NAMALWA (cell line): ENCODE results near the gene MACROD2.
"Not testable (repeated sequence)": the region's sequence is repeated elsewhere in the genome, so short reads cannot be mapped to it uniquely, and the experiment has no call there.

Source experiments
- DNase-seq: peaks from one replicate; pipeline ENCODE4 v3.0.0-alpha.2; 2015; ENCODE audit warnings: low spot score

MACROD2 gene

DNA sequence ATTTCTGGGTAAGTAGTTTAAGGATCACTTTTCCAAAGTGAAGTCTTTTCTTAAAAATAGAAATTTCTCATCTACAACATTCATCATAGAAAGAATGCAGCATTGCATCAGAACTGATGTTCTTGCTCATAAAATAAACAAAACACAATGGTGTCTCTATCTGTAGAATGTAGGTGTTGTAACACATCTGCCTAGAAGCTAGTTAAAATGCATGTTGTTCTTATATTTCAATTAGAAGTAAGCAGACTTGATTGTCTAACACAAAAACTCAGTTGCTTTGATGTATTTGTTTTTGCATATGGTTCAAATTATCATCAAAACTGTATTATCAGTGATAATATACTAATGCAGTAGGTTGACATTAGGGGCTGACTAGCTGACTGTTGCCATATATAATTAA, 996.8 kb downstream of the MACROD2 start:
- DNase-seq = no peak

DNA sequence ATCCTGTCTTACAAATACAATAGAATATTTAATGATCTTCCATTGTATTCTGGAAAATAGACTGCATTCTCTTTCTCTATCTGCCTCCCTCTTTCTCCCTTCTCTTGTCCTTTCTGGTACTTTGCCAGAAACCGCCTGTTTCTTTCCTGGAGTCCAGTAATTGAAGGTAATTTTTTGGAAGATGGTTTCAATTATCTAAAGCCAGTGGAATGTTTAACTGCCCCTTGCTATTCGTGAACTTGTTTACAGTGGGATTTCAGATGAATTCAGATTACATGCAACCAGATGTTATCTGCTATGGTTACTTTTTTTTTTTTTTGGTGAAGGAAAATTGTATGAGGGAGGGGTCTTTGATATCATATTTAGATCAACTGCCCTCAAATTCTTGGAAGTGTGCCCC, 997.6 kb downstream of the MACROD2 start:
- no peak for DNase-seq

DNA sequence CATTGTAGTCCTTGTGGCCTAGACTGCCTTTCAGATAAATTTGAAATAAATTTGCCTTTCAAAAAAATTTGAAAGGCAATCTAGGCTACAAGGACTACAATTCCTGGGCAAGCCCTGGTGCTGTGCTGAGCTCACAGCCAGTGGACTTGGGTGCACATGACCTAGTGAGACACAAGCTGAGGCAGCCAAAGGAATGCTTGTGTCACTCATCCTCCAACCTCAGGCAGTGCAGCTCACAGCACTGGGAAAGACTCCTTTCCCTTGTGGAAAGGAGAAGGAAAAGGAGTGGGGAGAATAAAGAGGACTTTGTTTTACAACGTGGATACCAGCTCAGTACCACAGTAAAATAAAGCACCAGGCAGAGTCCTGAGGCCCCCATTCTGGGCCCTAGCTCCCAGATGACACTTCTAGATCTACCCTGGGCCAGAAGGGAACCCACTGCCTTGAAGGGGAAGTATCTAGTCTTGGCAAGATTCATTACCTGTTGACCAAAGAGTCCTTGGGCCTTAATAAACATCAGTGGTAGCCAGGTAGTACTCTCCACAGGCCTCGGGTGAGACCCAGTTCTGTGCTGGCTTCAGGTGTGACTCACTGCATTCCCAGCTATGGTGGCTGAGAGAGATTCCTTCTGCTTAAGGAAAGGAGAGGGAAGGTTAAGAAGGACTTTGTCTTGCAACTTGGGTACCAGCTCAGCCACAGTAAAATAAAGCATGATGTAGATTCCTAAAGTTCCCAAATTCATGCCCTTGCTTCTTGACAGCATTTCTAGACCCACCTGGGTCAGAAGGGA, 1001.8 kb downstream of the MACROD2 start:
- DNase-seq = no peak

- DNase-seq = no peak
Measured at GRCh38 chr20:14997791-14998190, 1002.5 kb downstream of the MACROD2 start.

DNA sequence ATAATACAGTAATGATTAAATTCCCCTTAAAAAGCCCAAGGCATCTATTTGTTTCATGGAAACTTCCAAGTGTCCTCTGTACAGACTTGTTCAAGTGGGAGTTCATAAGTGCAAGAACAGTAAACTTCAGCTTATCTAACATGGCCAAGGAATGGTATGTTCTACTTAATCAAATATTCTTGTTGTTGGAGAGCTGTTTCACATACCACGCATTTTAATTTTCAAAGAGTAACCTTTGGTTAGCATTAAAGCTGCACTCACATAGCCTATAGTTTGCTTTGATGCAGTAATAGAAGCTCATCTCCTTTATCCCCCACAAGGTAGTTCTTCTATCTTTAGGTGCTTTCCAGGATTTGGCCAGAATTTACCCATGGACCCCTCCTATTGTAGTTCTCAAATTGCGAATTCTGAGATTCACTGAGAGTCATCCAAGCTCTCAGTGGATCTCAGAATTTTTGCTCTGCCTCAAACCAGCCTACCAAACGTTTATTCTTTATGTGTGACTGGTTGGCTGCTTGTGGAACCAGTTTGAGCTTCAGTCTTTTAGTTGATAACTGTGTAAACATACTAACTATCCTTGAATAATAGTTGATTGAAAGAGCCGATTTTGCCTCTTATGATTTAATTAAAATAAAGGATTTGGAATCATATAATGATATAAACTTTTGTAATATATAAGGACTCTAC, 1010.1 kb downstream of the MACROD2 start:
- DNase-seq = no peak

DNA sequence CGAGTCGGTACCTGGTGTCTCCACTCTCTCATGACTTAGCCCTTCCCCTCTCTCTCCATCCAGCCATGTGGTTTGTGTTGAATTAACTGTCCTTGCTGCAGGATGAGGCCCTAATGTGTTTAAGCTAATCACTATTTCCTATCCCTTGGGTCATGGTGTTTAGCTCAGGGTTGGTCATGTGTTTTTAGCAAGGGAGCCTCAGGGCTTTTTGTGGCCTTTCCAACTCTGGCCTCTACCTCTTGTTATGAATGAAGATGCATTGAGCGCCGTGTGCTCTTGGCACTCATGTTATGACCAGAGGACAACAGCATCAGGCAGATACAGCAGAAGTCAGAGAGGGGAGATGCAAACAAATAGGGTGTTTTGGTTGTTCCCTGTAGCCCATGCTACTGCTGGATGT, 1016.3 kb downstream of the MACROD2 start:
- no peak for DNase-seq

GRCh38 chr20:15012566-15012965, 1017.2 kb downstream of the MACROD2 start:
- DNase-seq = no peak

DNA sequence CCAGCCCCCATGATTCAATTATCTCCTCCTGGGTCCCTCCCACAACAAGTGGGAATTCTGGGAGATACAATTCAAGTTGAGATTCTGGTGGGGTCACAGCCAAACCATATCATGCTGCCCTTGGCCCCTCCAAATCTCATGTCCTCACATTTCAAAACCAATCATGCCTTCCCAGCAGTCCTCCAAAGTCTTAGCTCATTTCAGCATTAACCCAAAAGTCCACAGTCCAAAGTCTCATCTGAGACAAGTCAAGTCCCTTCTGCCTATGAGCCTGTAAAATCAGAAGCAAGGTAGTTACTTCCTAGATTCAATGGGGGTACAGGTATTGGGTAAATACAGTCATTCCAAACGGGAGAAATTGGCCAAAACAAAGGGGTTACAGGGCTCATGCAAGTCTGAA, 1021.6 kb downstream of the MACROD2 start:
- not testable (repeated sequence) for DNase-seq

GRCh38 chr20:15018966-15019365, 1023.6 kb downstream of the MACROD2 start:
- DNase-seq = no peak

DNA sequence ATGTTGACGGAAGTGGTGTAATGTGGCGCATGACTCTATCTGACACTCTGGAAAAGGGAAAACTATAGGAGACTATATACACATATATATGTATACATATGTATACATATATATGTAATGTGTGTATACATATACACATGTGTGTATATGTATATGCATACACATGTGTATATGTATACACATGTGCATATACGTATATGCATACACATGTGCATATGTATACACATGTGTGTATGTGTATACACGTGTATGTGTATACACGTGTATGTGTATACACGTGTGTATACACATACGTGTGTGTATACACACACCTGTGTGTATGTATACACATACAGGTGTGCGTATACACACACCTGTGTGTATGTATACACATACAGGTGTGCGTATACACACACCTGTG, 1025.5 kb downstream of the MACROD2 start:
- DNase-seq = no peak

DNA sequence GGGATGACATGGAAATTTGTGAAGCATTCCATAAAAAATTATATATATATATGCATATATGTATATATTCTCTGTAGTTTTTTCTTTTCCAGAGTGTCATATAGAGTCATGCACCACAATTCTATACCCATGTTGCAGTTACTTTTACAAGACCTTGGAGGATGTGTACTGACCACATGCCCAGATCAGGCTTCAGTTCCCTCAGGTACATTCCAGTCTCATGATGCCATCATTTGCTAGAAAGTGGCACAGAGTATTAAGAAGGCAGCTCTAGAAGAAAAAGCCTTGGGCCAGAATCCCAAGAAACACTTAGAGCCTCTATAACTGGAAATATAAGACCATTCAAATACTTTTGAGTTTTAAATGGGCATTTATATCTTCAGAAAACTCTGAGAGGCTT, 1027.6 kb downstream of the MACROD2 start:
- DNase-seq = no peak

DNA sequence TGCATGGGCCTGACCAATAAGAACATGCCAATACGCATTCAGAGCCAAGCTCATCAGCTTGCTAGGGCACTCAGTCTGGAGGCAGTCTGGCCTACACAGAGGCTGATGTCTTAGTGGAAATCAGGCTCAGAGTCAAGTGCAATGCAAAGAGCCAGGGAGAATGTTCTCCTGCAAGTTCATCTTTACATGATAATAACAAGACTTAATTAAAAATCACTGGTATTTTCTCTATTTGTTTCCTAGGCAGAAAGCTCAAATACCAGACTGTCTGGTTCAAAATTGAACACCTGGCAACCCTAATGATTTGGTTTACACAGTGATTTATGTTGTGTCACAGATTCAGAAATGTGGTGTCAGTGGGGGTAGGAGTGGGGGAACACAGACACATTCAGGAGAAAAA, 1031.4 kb downstream of the MACROD2 start:
- DNase-seq = no peak

- no peak for DNase-seq
Measured at GRCh38 chr20:15030826-15031225, 1035.5 kb downstream of the MACROD2 start.

- DNase-seq = no peak
Measured at GRCh38 chr20:15031546-15032351, 1036.4 kb downstream of the MACROD2 start.

GRCh38 chr20:15032352-15032622, 1037.0 kb downstream of the MACROD2 start:
- DNase-seq = no peak

GRCh38 chr20:15033269-15033668, 1038.0 kb downstream of the MACROD2 start:
- DNase-seq = no peak

DNA sequence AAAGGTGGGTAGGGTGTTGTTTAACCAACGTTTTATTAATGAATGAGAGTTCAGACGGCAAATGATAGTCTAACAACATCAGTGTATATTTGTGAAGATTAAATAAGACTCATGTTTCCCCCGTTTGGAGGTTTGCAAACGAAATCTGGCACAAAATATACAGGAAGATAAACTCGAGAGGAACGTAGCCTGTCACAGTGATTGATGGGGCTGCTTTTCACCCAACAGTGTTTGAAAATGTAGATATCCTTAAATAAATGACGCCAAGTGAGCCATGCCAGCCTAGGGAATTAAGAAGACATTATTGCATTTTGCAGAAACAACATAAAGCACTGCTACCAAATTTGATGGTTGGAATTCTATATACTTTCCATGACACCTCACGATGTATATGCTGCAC, 1038.6 kb downstream of the MACROD2 start:
- DNase-seq = no peak

DNA sequence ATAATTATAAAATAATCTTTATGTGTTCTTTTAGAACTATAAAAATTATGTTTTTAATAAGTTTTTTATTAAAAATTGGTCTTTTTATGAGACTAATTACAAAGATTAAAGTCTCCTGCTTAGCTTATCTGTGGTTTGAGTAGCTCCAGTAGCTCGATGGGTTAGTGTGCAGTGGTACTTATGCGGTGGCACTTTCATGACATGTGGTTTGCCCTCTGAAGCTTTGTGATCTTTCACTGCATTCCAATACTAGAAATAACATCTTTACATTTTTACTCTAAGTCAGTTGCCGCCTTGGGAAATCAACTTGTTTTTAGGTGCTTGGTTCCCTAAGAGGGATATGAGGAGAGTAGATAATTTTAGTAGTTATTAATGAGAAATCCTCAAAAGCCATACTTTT, 1041.6 kb downstream of the MACROD2 start:
- DNase-seq = no peak

GRCh38 chr20:15039088-15039752, 1043.9 kb downstream of the MACROD2 start:
- no peak for DNase-seq

- DNase-seq = no peak
Measured at GRCh38 chr20:15042723-15043122, 1047.4 kb downstream of the MACROD2 start.

- DNase-seq = no peak
Measured at GRCh38 chr20:15045246-15045645, 1049.9 kb downstream of the MACROD2 start.

DNA sequence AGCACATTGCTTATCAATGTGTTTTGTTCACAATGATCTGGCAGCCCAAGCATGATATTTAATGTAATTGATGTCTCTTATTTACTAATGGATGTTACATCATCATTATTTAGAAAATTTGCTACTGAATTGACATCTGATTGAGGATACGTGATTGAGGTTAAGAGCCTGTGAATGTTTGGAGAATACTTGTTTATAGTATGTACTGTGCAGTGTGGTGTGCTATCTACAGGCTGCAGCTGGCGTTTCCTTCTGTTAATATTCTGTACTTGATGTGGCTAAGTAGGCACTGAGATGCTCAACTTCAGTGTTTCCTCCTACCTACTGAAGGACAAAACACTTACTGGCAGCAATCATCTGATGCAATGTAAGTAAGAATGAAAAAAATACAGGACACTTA, 1051.7 kb downstream of the MACROD2 start:
- DNase-seq = no peak

- DNase-seq = no peak
Measured at GRCh38 chr20:15047601-15048000, 1052.3 kb downstream of the MACROD2 start.
